Measurements from ENCODE around the gene AZIN2.
"Not testable (repeated sequence)": the region's sequence is repeated elsewhere in the genome, so short reads cannot be mapped to it uniquely, and the experiment has no call there.

AZIN2 gene

GRCh38 chr1:33057095-33057494 is 23.9 kb upstream of the AZIN2 start:
- Histone ChIP-seq H3K36me3 (ENCODE audit: control insufficient read depth in 2 of 2, insufficient read depth in 2 of 2, low read length in 2 of 2) (no peaks in the 10 kb centered on the region), H3K27me3 (ENCODE audit: control insufficient read depth in 1 of 2, insufficient read depth in 2 of 2, low read length in 2 of 2) (no peaks in the 10 kb centered on the region), H3K4me3 (ENCODE audit: low read length in 2 of 2) (no peak overlapping the region), H3K27ac (ENCODE audit: low read length) (no peak overlapping the region), H3K9me3 (ENCODE audit: control insufficient read depth in 2 of 2, low read length in 2 of 2) (no peaks in the 10 kb centered on the region), H3K9ac (ENCODE audit: low read length in 2 of 2) (no peak overlapping the region), H3K4me1 (ENCODE audit: control insufficient read depth, insufficient read depth, low read length) (peaks cover 4% of the 10 kb centered on the region)

GRCh38 chr1:33060579-33061083 is 20.3 kb upstream of the AZIN2 start:
- Histone ChIP-seq H3K36me3 (ENCODE audit: control insufficient read depth in 2 of 2, insufficient read depth in 2 of 2, low read length in 2 of 2) (no peaks in the 10 kb centered on the region), H3K9ac (ENCODE audit: low read length in 2 of 2) (no peak overlapping the region), H3K9me3 (ENCODE audit: control insufficient read depth in 2 of 2, low read length in 2 of 2) (peaks cover 12 to 19% of the 10 kb centered on the region in 2 donors), H3K27ac (ENCODE audit: low read length) (no peak overlapping the region), H3K4me3 (ENCODE audit: low read length in 2 of 2) (no peak overlapping the region), H3K27me3 (ENCODE audit: control insufficient read depth in 1 of 2, insufficient read depth in 2 of 2, low read length in 2 of 2) (no peaks in the 10 kb centered on the region), H3K4me1 (ENCODE audit: control insufficient read depth, insufficient read depth, low read length) (no peaks in the 10 kb centered on the region)

GRCh38 chr1:33061834-33062233 is 19.1 kb upstream of the AZIN2 start:
- Histone ChIP-seq H3K27me3 (ENCODE audit: control insufficient read depth in 1 of 2, insufficient read depth in 2 of 2, low read length in 2 of 2) (no peaks in the 10 kb centered on the region), H3K36me3 (ENCODE audit: control insufficient read depth in 2 of 2, insufficient read depth in 2 of 2, low read length in 2 of 2) (no peaks in the 10 kb centered on the region), H3K9me3 (ENCODE audit: control insufficient read depth in 2 of 2, low read length in 2 of 2) (peaks cover 17 to 24% of the 10 kb centered on the region in 2 donors), H3K27ac (ENCODE audit: low read length) (no peak overlapping the region), H3K4me1 (ENCODE audit: control insufficient read depth, insufficient read depth, low read length) (no peaks in the 10 kb centered on the region), H3K9ac (ENCODE audit: low read length in 2 of 2) (no peak overlapping the region), H3K4me3 (ENCODE audit: low read length in 2 of 2) (no peak overlapping the region)

- H3K36me3 ChIP-seq (ENCODE audit: control insufficient read depth in 2 of 2, insufficient read depth in 2 of 2, low read length in 2 of 2); H3K4me3 ChIP-seq (ENCODE audit: low read length in 2 of 2); H3K27ac ChIP-seq (ENCODE audit: low read length); H3K9ac ChIP-seq (ENCODE audit: low read length in 2 of 2); H3K4me1 ChIP-seq (ENCODE audit: control insufficient read depth, insufficient read depth, low read length); H3K27me3 ChIP-seq (ENCODE audit: control insufficient read depth in 1 of 2, insufficient read depth in 2 of 2, low read length in 2 of 2): not testable (repeated sequence)
- peaks cover 17 to 24% of the 10 kb centered on the region in 2 donors for H3K9me3 ChIP-seq (ENCODE audit: control insufficient read depth in 2 of 2, low read length in 2 of 2)
These were observed 16.7 kb upstream of the AZIN2 start for GRCh38 chr1:33064284-33064683.

GRCh38 chr1:33065301-33065700 is 15.7 kb upstream of the AZIN2 start:
- no peak overlapping the region for H3K9ac ChIP-seq (ENCODE audit: low read length in 2 of 2)
- H3K27me3 ChIP-seq (ENCODE audit: control insufficient read depth in 1 of 2, insufficient read depth in 2 of 2, low read length in 2 of 2): no peaks in the 10 kb centered on the region
- H3K9me3 ChIP-seq (ENCODE audit: control insufficient read depth in 2 of 2, low read length in 2 of 2): peaks cover 17 to 24% of the 10 kb centered on the region in 2 donors
- no peaks in the 10 kb centered on the region for H3K36me3 ChIP-seq (ENCODE audit: control insufficient read depth in 2 of 2, insufficient read depth in 2 of 2, low read length in 2 of 2)
- H3K27ac ChIP-seq (ENCODE audit: low read length): no peak overlapping the region
- H3K4me1 ChIP-seq (ENCODE audit: control insufficient read depth, insufficient read depth, low read length): no peaks in the 10 kb centered on the region
- H3K4me3 ChIP-seq (ENCODE audit: low read length in 2 of 2): no peak overlapping the region

GRCh38 chr1:33066477-33066876 is 14.5 kb upstream of the AZIN2 start:
- not testable (repeated sequence) for H3K36me3 ChIP-seq (ENCODE audit: control insufficient read depth in 2 of 2, insufficient read depth in 2 of 2, low read length in 2 of 2); H3K4me1 ChIP-seq (ENCODE audit: control insufficient read depth, insufficient read depth, low read length); H3K27ac ChIP-seq (ENCODE audit: low read length); H3K4me3 ChIP-seq (ENCODE audit: low read length in 2 of 2); H3K9ac ChIP-seq (ENCODE audit: low read length in 2 of 2); H3K27me3 ChIP-seq (ENCODE audit: control insufficient read depth in 1 of 2, insufficient read depth in 2 of 2, low read length in 2 of 2)
- peaks cover 17 to 24% of the 10 kb centered on the region in 2 donors for H3K9me3 ChIP-seq (ENCODE audit: control insufficient read depth in 2 of 2, low read length in 2 of 2)

- not testable (repeated sequence) for H3K4me1 ChIP-seq (ENCODE audit: control insufficient read depth, insufficient read depth, low read length); H3K27ac ChIP-seq (ENCODE audit: low read length); H3K4me3 ChIP-seq (ENCODE audit: low read length in 2 of 2); H3K36me3 ChIP-seq (ENCODE audit: control insufficient read depth in 2 of 2, insufficient read depth in 2 of 2, low read length in 2 of 2); H3K27me3 ChIP-seq (ENCODE audit: control insufficient read depth in 1 of 2, insufficient read depth in 2 of 2, low read length in 2 of 2); H3K9ac ChIP-seq (ENCODE audit: low read length in 2 of 2)
- peaks cover 13 to 18% of the 10 kb centered on the region in 2 donors for H3K9me3 ChIP-seq (ENCODE audit: control insufficient read depth in 2 of 2, low read length in 2 of 2)
These were observed 12.8 kb upstream of the AZIN2 start for GRCh38 chr1:33068108-33068507.

GRCh38 chr1:33070628-33071027 is 10.3 kb upstream of the AZIN2 start:
- Histone ChIP-seq H3K4me3 (ENCODE audit: low read length in 2 of 2) (no peak overlapping the region), H3K9me3 (ENCODE audit: control insufficient read depth in 2 of 2, low read length in 2 of 2) (peaks cover 5% of the 10 kb centered on the region in 2 donors), H3K9ac (ENCODE audit: low read length in 2 of 2) (no peak overlapping the region), H3K27me3 (ENCODE audit: control insufficient read depth in 1 of 2, insufficient read depth in 2 of 2, low read length in 2 of 2) (no peaks in the 10 kb centered on the region), H3K27ac (ENCODE audit: low read length) (no peak overlapping the region), H3K36me3 (ENCODE audit: control insufficient read depth in 2 of 2, insufficient read depth in 2 of 2, low read length in 2 of 2) (no peaks in the 10 kb centered on the region), H3K4me1 (ENCODE audit: control insufficient read depth, insufficient read depth, low read length) (no peaks in the 10 kb centered on the region)

- H3K4me3 ChIP-seq (ENCODE audit: low read length in 2 of 2): no peak overlapping the region
- H3K36me3 ChIP-seq (ENCODE audit: control insufficient read depth in 2 of 2, insufficient read depth in 2 of 2, low read length in 2 of 2): no peaks in the 10 kb centered on the region
- H3K9me3 ChIP-seq (ENCODE audit: control insufficient read depth in 2 of 2, low read length in 2 of 2): no peaks in the 10 kb centered on the region
- no peak overlapping the region for H3K9ac ChIP-seq (ENCODE audit: low read length in 2 of 2)
- H3K27ac ChIP-seq (ENCODE audit: low read length): no peak overlapping the region
- H3K27me3 ChIP-seq (ENCODE audit: control insufficient read depth in 1 of 2, insufficient read depth in 2 of 2, low read length in 2 of 2): no peaks in the 10 kb centered on the region
- H3K4me1 ChIP-seq (ENCODE audit: control insufficient read depth, insufficient read depth, low read length): no peaks in the 10 kb centered on the region
These were observed 8.2 kb upstream of the AZIN2 start for GRCh38 chr1:33072707-33073106.

- Histone ChIP-seq H3K9me3 (ENCODE audit: control insufficient read depth in 2 of 2, low read length in 2 of 2) (no peaks in the 10 kb centered on the region), H3K4me1 (ENCODE audit: control insufficient read depth, insufficient read depth, low read length) (no peaks in the 10 kb centered on the region), H3K27ac (ENCODE audit: low read length) (no peak overlapping the region), H3K27me3 (ENCODE audit: control insufficient read depth in 1 of 2, insufficient read depth in 2 of 2, low read length in 2 of 2) (no peaks in the 10 kb centered on the region), H3K4me3 (ENCODE audit: low read length in 2 of 2) (no peak overlapping the region), H3K36me3 (ENCODE audit: control insufficient read depth in 2 of 2, insufficient read depth in 2 of 2, low read length in 2 of 2) (no peaks in the 10 kb centered on the region), H3K9ac (ENCODE audit: low read length in 2 of 2) (no peak overlapping the region)
These were observed 6.6 kb upstream of the AZIN2 start for GRCh38 chr1:33074193-33074945.

- Histone ChIP-seq H3K4me1 (ENCODE audit: control insufficient read depth, insufficient read depth, low read length) (peaks cover 19% of the 10 kb centered on the region), H3K36me3 (ENCODE audit: control insufficient read depth in 2 of 2, insufficient read depth in 2 of 2, low read length in 2 of 2) (no peaks in the 10 kb centered on the region), H3K9me3 (ENCODE audit: control insufficient read depth in 2 of 2, low read length in 2 of 2) (no peaks in the 10 kb centered on the region), H3K27ac (ENCODE audit: low read length) (no peak overlapping the region), H3K9ac (ENCODE audit: low read length in 2 of 2) (no peak overlapping the region), H3K27me3 (ENCODE audit: control insufficient read depth in 1 of 2, insufficient read depth in 2 of 2, low read length in 2 of 2) (no peaks in the 10 kb centered on the region), H3K4me3 (ENCODE audit: low read length in 2 of 2) (no peak overlapping the region)
These were observed 2.8 kb upstream of the AZIN2 start for GRCh38 chr1:33078030-33078591.
